ENCODE measurements around the gene DCUN1D2.

Gene DCUN1D2

GRCh38 chr13:113420833-113421600, 69.5 kb downstream of the DCUN1D2 start:
- DNase-seq = no peak

- DNase-seq = no peak
Measured at GRCh38 chr13:113420232-113420631, 70.3 kb downstream of the DCUN1D2 start.

GRCh38 chr13:113419531-113420193, 70.8 kb downstream of the DCUN1D2 start:
- no peak for DNase-seq

GRCh38 chr13:113418722-113419049, 71.8 kb downstream of the DCUN1D2 start:
- no peak for DNase-seq

GRCh38 chr13:113417836-113418721, 72.4 kb downstream of the DCUN1D2 start:
- no peak for DNase-seq

- no peak for DNase-seq
Measured at GRCh38 chr13:113417008-113417751, 73.3 kb downstream of the DCUN1D2 start.

GRCh38 chr13:113415825-113416224, 74.7 kb downstream of the DCUN1D2 start:
- no peak for DNase-seq

- no peak for DNase-seq
Measured at GRCh38 chr13:113415032-113415431, 75.5 kb downstream of the DCUN1D2 start.

- DNase-seq = no peak
Measured at GRCh38 chr13:113414335-113414734, 76.2 kb downstream of the DCUN1D2 start.

- no peak for DNase-seq
Measured at GRCh38 chr13:113413898-113414282, 76.6 kb downstream of the DCUN1D2 start.

GRCh38 chr13:113413178-113413897, 77.2 kb downstream of the DCUN1D2 start:
- DNase-seq = no peak

GRCh38 chr13:113412440-113412839, 78.1 kb downstream of the DCUN1D2 start:
- DNase-seq = no peak

GRCh38 chr13:113411216-113412023, 79.1 kb downstream of the DCUN1D2 start:
- peak; percentile 88 for DNase-seq

- peak; percentile 65 for DNase-seq
Measured at GRCh38 chr13:113410472-113411201, 79.9 kb downstream of the DCUN1D2 start.

GRCh38 chr13:113408562-113408961, 81.9 kb downstream of the DCUN1D2 start:
- no peak for DNase-seq

GRCh38 chr13:113407531-113408393, 82.7 kb downstream of the DCUN1D2 start:
- DNase-seq = no peak

- DNase-seq = no peak
Measured at GRCh38 chr13:113407103-113407530, 83.4 kb downstream of the DCUN1D2 start.

- no peak for DNase-seq
Measured at GRCh38 chr13:113406321-113407102, 84.0 kb downstream of the DCUN1D2 start.

Data from amniotic stem cell (primary cell).